HG03354 (cell line): ENCODE measurements around the gene ADGRB2.

Source experiments
- ATAC-seq: cut with Tn5 transposase; IDR thresholded peaks from one replicate; pipeline ENCODE4 v1.9.1; 2021; ENCODE audit warnings: mild to moderate bottlenecking; ENCODE audit not compliant: unreplicated experiment, poor library complexity, severe bottlenecking

Gene ADGRB2

GRCh38 chr1:31784356-31785019 lies 20.3 kb upstream of the ADGRB2 start:
- no peak for ATAC-seq

- ATAC-seq = no peak
Measured at GRCh38 chr1:31783846-31784245, 19.7 kb upstream of the ADGRB2 start.

- no peak for ATAC-seq
Measured at GRCh38 chr1:31782421-31783410, 18.6 kb upstream of the ADGRB2 start.

- ATAC-seq = no peak
Measured at GRCh38 chr1:31781756-31782371, 17.7 kb upstream of the ADGRB2 start.

GRCh38 chr1:31781138-31781755 lies 17.1 kb upstream of the ADGRB2 start:
- ATAC-seq = no peak

GRCh38 chr1:31780632-31781031 lies 16.5 kb upstream of the ADGRB2 start:
- ATAC-seq = no peak

GRCh38 chr1:31779687-31780086 lies 15.5 kb upstream of the ADGRB2 start:
- ATAC-seq = no peak

GRCh38 chr1:31778763-31779488 lies 14.8 kb upstream of the ADGRB2 start:
- no peak for ATAC-seq

GRCh38 chr1:31776516-31776915 lies 12.4 kb upstream of the ADGRB2 start:
- ATAC-seq = no peak

GRCh38 chr1:31776032-31776431 lies 11.9 kb upstream of the ADGRB2 start:
- no peak for ATAC-seq

GRCh38 chr1:31775210-31775999 lies 11.3 kb upstream of the ADGRB2 start:
- no peak for ATAC-seq

GRCh38 chr1:31774495-31774894 lies 10.4 kb upstream of the ADGRB2 start:
- no peak for ATAC-seq

GRCh38 chr1:31773861-31774260 lies 9.7 kb upstream of the ADGRB2 start:
- no peak for ATAC-seq

- no peak for ATAC-seq
Measured at GRCh38 chr1:31772669-31773248, 8.6 kb upstream of the ADGRB2 start.

- no peak for ATAC-seq
Measured at GRCh38 chr1:31771891-31772668, 7.9 kb upstream of the ADGRB2 start.

- no peak for ATAC-seq
Measured at GRCh38 chr1:31769720-31770390, 5.7 kb upstream of the ADGRB2 start.
